GM21447 (cell line): ENCODE measurements around the gene SMCO2.
"Not testable (repeated sequence)": the region's sequence is repeated elsewhere in the genome, so short reads cannot be mapped to it uniquely, and the experiment has no call there.

ENCODE experiments used
- ATAC-seq: cut with Tn5 transposase; IDR thresholded peaks from one replicate; pipeline ENCODE4 v1.9.1; 2021; ENCODE audit not compliant: unreplicated experiment

SMCO2 gene

DNA sequence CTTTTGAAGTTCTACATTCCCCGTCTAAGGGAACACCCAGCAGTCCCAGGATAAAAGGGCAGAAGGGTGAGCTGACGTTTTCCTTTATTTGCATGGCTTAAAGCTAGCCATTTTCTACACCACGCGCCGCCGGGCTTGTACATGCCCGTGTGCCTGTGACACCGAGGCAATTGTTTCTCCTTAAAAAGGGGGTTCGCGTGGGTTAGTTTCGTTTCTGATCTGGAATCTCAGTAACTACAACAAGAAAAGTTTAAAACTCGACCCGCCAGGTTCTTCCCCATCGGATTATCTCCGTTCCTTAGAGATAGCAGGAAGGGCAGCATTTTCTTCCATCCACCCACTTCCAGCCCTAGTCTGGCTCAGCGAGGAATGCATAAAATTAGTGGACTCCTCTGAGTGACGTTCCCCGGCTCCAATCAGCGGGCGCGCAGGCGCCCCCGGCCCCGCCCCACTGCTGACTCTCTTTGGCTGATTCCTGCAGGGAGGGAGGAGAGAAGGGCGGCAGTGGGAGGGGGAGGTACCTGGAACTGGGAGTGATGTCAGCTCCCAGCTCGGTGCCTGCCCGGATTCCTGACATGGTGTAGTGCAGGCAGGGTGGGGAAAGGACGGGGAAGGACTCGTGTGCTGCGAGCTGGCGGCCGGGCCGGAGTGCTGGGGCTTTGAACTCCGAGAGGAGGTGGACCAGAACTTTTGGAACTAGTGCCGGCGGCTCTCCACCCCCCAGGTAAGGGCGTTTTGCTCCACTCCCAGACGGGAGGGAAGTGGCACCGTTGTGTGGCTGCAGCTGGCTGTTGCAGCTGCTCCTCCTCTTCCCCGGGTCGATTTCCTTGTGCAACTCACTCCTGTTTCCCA is 77.3 kb downstream of the SMCO2 start, which contains the start of gene PPFIBP1:
Gene PPFIBP1 (plus strand): TSS at position 565 of the 852 bp plus-strand sequence. CDS start 109,191 bp downstream, outside the sequence.
- peak; percentile 90 for ATAC-seq

DNA sequence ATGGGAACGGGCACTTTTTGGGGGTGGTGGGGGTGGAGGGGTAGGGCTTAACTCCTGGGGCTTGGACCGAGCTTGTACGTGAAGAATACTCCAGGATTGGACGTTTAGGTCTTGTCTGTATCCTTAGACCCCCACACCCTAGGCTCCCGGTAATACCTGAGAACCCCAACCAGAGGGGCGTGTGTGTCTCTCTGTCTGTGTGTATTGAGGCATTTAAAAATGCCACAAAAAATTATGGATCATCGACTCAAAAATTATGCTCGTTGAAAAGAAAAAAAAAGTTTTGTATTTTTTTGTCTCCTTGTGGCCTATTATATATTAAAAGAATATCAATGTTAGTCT is 77.9 kb downstream of the SMCO2 start:
- ATAC-seq = peak; percentile 8

DNA sequence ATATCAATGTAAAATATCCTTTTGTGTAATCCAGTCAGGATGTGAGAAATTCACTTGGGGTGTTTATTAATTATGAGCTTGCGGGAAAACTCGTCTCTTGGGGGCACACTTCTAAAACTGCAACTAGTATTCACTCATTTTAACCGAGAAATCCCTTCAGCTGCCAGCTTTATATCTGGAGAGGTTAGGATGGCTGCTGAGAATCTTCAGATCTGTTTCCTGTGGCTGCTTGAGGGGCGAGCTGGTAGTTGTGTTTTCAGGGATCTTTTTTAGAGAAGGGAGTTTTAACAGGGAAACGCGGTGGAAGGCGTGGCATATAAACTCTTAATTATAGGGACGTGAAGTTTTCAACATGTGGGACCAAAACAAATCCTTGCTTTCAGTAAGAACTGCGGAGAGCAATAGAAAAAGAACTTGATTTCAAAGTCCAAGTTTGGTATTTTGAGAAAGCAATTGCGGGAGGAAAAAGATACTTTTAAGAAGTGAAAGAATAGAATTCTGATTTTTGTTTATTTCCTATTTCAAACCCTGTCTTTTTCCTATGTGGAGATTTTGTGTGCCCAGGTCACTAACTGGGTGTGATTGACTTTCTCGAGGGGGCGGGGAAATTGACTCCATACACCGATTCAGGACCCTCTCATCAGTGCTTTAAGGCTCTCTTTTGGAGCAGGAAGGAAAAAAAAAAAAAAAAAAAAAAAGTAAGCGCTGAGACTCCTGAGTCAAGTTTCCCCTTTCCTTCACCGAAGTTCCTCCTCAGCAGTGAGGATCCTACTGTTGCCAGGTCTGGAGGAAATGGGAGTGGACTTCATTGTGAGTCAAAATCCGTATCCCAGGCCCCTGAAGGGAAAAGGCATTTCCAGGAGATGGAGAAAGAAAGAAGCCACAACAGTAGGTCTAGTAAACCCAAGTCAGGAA is 78.6 kb downstream of the SMCO2 start:
- no peak for ATAC-seq

DNA sequence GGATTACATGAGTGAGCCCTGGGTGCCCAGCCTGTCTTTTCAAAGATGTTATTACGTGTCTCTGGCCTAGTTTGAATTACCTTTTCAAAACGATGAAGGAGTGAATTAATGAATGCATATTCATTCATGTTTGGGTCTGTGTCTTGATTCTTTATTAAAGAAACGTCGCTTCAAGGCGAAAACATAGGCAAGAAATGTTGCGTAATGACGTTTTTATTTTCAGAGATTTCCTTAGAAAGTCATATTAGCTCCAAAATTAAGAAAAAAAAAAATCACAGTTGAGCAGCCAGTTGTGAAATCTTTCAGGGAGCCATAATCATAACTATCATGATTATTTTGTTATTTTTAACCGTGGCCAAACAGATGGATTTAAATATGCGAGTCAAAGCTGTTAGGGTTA is 81.0 kb downstream of the SMCO2 start:
- no peak for ATAC-seq

DNA sequence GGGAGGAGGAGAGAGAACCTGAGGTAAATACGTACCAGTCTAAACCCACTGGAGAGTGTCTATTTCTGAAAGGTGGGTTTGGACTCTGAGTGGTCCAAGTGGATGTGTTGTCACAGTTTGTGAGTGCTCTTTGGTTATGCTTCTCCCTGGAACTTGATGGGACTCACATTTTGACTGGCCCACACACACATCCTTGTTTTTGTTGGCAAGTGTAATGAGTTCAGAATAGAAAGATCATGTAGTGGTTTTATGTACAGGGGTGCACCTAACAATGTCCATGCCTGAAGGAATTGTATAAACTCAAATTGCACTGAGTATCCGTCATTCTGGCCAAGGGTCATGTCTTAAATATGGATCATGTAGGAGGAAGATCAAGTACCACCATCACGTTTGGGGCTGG is 82.3 kb downstream of the SMCO2 start:
- no peak for ATAC-seq

DNA sequence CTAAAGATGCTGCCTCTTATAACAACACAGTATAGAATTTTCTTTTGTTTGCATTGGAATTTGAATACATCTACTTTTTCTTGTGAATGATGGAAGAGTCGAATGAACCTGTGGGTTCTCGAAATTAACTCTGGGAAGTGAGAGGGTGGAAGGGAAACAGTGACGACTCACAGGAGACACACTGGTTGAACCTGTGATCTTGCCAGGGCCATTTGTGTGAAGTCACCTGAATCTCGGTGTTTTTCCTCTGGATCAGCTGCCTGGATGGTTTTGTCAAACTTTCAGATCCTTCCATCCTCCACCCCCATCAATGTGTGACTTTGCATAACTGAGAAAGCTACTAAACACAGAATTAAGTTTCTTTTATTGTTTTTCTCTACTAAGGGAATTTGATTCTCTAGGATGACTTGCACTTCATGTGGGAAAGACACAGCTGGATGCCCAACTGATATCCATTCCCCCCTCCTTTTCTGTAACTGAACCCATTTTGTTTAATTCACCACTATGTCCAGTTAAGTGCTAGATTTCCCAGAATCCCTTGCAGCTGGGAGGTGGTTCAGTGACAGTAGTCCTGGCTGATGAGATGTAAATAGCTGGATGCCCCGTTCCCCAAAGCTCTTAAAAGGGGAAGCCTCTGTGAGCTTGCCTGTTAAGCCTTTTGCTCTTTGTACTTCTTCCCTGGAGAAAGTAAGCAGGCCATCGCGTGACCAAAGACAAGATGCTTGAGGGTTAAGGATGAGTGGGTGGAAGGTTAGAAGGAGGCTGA is 83.8 kb downstream of the SMCO2 start:
- ATAC-seq = no peak

DNA sequence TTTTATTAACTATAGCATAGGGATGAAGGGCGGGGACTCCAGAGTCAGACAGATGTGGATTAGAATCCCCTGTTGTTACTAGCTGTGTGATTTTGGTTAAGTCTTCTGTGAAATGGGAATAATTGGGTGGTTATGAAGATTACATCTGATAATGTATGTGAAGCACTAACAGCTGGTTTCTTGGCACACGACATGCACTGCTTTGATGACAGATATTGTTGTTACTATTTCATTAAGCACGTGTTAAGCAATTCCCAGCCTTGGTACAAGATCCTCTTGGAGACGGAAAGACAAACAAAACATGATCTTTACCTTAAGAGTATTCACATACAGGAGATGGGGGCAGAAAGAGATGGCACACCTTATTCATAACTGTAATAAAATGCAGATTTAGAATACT is 85.4 kb downstream of the SMCO2 start:
- ATAC-seq = no peak

DNA sequence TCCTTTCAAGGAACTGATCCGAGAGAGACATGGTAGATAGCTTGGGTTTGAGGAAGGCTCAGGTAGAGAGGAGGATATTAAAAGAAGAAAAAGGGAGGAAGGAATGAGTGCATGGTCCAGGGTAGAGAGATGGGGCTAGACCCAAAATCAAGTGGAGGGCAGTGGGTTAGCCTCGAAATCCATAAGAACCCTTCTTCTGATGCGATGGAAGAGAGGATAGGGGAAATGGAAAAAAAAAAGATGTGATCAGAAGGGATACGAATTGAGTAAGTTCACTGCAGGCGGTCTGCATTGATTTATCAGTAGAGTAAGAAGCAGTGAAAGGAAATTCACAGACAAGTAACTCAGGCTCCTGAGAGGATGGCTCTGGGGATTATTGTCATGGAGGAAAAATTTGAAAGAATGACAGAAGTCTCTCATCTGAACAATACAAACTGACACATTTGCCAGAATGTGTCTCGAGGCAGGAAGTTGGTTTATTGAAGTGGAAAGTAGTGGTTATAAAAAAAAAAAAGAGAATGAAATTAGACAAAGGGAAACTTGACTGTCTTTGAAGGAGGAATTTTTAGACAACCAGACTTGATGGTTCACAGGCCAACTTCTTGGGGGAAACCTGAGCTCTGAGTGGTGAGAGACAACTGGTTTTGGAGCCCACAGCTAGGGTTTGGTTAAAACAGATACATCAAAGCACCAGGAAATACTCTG is 87.7 kb downstream of the SMCO2 start:
- ATAC-seq = peak; percentile 60

DNA sequence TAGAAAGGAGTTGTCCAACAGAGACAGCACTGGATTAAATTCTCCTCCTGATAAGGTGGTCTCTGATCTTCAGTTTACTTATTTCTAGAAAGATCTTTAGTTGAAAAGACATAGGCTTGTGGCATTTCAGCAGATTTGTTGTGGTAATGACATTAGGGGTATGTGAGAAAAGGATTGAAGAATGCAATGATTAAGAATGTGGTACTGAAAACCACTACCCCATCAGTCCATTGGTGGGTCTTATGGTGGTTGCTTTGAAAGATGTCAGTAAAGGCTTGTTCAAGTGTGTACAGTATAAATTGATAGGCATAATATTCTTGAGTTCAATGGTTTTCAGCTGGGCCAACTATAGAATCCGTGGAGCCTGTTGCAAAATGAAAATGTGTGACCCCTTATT is 88.2 kb downstream of the SMCO2 start:
- peak; percentile 17 for ATAC-seq

DNA sequence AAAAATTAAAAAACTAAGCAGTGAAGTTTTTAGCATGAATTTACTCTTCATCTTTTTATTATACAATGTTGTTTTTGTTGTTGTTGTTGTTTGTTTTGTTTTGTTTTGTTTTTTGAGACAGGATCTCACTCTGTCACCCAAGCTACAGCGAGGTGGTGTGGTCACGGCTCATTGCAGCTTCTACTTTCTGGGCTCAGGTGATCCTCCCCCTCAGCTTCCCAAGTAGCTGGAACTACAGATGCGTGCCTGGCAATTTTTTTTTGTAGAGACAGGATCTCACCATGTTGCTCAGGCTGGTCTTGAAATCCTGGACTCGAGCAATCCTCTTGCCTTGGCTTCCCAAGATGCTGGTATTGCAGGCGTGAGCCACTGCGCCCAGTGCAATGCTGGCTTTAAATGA is 88.8 kb downstream of the SMCO2 start:
- no peak for ATAC-seq

DNA sequence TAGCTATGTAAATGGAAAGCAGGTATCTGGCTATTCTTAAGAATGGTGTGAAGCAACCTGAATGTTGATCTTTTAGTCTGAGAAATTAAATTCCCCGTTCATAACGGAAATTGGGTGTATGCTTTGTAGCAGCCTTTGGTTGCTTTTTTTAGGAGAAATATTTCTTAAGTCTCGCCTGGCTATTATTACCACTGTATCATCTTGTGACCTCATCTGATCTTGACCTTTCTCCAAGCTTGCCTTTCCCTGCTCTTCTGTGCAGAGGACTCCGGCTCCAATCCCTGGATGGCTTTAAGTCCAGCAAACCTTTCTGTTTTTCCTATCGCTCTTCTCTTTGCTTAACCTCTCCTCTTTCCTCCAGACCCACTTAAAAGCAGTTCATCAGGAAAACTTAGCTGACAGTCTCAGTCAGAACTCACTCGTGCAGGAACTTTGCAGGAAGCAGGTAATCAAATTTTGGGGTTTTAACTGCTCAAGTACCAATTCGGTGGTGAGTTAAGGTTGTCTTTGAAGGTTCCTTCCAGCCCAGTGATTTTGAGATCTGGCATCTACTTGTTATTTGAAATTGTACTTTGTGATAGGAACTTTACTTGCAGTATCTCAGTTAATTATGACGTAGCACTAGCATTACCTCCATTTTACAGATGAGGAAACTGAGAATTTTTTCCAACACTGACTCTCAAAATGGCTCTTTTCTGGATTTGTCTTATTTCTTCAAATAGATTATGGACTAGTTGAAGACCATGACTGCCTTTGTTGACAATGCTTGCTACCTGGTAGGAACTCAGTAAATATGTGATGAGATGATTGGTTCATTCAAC is 91.5 kb downstream of the SMCO2 start:
- ATAC-seq = no peak

DNA sequence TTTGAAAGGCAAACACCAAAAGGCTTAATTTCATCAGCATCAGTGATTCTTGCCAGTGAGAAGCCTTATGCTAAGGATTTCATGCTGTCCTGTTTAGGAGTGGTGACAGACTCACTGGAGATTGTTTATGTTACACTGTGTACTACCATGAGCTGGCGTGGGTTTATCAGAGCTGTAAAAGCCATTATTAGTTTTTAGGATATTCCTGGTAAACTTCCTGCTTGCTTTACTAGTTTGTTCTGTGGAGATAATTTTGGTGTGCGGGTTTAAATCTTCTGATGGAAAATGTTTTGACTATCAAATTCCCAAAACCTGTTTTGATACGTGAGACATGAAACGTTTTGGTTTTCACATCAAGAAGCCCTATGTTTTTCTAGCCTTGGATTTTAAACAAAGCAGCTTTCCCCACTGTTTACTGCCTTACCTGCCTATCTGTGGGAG is 92.7 kb downstream of the SMCO2 start:
- ATAC-seq = no peak

DNA sequence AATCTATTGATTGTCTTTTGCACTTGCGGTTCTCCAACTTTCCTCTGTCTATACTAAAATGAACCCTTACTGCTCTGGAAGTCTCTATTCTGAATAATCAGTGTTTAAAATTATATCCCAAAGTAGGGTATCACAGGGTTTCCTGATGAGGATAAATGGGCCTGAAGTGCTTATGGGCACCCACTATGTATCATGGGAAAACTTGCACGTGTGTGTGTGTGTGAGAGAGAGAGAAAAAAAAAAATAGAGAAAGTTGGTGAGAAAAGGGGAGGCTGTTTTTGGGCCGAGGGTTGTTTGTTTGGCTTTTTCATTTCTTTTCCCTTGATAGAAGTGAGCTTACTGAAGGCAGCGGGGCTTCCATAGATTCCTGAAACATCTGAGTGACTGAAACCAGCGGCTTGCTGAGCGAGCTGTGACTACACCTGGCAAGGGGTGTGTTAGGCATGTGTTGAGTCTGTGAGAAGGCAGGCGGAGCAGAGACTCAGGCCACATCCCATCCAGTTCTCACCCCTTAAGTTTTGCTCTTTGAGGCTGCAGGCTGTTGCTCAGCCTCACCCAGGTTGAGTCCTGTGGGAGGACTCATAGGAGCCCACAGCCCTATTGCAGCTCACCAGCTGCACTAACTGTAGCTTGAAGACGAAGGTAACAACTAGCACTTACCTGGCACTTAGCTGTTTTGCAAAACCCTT is 94.6 kb downstream of the SMCO2 start:
- ATAC-seq = no peak

DNA sequence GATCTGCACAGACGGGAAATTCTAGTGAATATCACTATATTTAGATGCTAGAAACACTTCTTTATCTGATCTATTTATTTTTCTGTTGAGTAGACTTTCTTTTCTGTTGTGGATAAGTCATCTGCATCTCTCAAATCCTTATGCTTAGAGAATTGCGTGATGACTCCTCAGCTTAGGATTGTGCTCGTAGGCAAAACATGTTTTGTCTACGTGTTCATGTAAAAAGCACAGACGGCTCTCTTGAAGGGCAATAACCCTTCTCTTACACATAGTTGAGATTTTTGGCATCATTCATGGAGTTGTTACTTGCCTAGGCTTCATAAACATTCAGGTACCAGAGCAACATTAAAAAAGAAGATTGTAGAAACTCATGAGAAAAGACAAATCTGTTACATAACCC is 96.1 kb downstream of the SMCO2 start:
- ATAC-seq = no peak

DNA sequence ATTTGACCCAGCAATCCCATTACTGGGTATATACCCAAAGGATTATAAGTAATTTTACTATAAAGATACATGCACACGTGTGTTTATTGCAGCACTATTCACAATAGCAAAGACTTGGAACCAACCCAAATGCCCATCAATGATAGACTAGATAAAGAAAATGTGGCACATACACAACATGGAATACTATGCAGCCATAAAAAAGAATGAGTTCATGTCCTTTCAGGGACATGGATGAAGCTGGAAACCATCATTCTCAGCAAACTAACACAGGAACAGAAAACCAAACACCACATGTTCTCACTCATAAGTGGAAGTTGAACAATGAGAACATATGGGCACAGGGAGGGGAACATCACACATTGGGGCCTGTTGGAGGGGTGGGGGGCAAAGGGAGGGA is 98.3 kb downstream of the SMCO2 start:
- ATAC-seq = not testable (repeated sequence)

DNA sequence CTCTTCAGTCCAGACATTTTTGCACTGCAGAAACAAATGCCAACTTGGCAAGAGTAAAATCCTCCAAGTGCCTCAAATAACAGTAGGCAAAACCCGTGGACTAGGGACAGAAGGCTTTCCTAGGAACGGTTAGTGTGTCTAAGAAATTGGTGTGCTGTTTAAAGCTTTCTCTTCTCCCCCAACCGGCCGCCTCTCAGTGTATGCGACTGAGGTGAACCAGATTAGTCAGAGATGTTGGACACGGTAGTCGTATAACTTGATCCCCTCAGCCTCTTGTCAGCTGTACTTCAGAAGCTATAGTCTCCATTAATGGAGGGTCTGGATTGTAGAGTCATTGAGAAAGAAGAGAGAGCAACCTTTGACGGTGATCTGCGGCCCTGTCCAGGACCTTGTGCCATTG is 99.1 kb downstream of the SMCO2 start:
- no peak for ATAC-seq

DNA sequence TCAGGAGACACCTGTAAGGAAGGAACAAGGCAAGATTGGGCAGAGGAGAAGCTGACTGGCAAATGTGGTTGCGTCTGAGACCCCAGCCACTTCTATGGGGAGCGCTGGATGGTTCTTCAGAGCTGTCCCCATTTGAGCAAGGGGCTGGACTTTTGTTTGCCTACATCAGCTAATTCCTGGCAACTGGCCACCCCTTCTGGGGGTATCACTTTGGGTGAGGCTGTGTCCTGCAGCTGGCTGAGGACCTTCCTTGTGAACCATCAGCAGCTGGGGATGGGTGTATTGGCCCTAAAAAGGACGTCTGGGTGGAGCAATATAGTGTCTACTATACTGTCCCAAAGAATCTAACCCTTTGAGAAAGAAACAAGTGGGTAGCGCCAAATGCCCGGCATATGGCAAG is 101.1 kb downstream of the SMCO2 start:
- ATAC-seq = no peak

DNA sequence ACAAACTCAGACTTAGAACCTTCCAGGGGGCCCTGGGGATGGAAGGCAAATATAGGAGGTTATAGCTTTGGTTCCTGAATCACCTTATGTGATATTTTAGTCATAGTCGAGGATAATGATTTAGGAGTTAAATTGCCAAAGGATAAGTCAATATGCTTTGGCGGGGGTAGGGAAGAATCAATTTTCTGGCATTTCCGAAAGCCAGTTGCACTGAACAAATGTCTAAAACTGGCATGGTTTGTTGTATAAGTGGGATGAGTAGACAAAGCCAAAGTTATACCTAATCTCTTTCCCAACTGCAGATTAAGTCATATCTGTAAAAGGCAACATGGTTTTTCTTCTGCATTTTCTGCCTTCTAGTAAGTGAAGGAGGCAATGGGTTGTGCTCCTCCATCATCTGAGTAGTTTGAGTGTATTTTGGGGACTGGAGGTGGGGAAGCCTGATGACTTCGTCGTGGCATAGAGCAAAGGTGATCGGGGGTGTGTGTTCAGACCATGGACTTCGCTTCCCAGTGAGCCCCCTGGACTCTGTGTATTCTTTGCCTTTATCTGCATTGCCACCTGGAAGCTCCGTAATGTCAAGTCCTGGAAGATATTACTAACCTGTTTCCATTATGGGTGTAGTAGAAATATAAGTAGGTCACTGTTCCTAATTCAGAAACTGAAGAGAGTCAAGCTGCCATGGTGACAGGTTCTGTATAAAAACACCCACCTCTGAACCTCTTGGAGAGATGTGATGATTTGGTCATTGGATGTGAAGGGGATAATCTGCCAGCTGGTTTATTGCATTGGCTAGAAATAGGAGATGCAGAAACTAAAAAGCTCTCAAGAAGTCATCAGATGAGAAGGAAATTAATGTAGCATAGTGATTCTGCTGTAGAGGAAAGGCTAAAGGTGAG is 102.0 kb downstream of the SMCO2 start:
- no peak for ATAC-seq
